Body of pancreas (tissue), 4 donors: ENCODE data around the gene DRAP1. TPM values are rescaled to one million over a fixed set of nuclear protein-coding genes. Genes with fewer than 3 reads are reported as not detected.

Experiments used
- ATAC-seq: fragments of 150-250 bp; one replicate; pipeline ENCODE4 v1.9.1; 2016
- DNase-seq, 4 donors: peaks; one replicate each; pipeline ENCODE4 v3.0.0-alpha.2; 2019
- H3K27ac ChIP-seq, 4 donors: fragments of 200-600 bp; sonication (generic); 1 replicate in 3 of 4; 2 replicates in 1 of 4; pipeline versions ENCODE4 v1.5.1 to v1.6.1; 2016 to 2019; ENCODE audit warnings: mild to moderate bottlenecking in 1 of 4, mixed read lengths in 1 of 4, moderate library complexity in 1 of 4
- H3K27me3 ChIP-seq, 2 donors: fragments of 200-600 bp; sonication (generic); one replicate each; pipeline ENCODE4 v1.6.0; 2016; ENCODE audit warnings: mild to moderate bottlenecking in 1 of 2
- H3K36me3 ChIP-seq, 2 donors: fragments of 200-600 bp; sonication (generic); replicated peaks in 1 of 2; 2 replicates each; pipeline ENCODE4 v1.5.1; 2016; ENCODE audit warnings: low read depth in 2 of 2; ENCODE audit not compliant: insufficient read depth in 1 of 2
- H3K4me1 ChIP-seq: fragments of 200-600 bp; sonication (generic); one replicate; pipeline ENCODE4 v1.6.0; 2016
- H3K4me3 ChIP-seq, 2 donors: fragments of 200-600 bp; sonication (generic); 1 replicate in 1 of 2; 2 replicates in 1 of 2; pipeline ENCODE4 v1.5.1; 2016 to 2019
- H3K9me3 ChIP-seq, 3 donors: fragments of 200-600 bp; sonication (generic); 1 replicate in 2 of 3; 2 replicates in 1 of 3; pipeline ENCODE4 v1.5.1; 2016
- POLR2A ChIP-seq, 3 donors: fragments of 450-650 bp; IDR thresholded peaks; one replicate each; pipeline ENCODE4 v1.6.1; 2016; ENCODE audit warnings: antibody characterized with exemption in 3 of 3, mild to moderate bottlenecking in 2 of 3
- WGBS, 2 donors: methylation state at CpG; one replicate each; pipeline ENCODE4 v1.1.5; 2017; 5-methylcytosine and 5-hydroxymethylcytosine counted together
- intact Hi-C: fragments of 100-400 bp; cut with DNase I; formaldehyde crosslinking; loops from one replicate; pipeline ENCODE4 v1.15.1; 2023
- total RNA-seq, 2 donors: library from RNA; depleted of rRNA; stranded (reverse); fragments of >200 nt; gene quantifications; one replicate each; pipeline ENCODE4 v1.1.0, GENCODE V29; 2016
- TF ChIP-seq, protein P1 (sequence below), 7 experiments: fragments of 450-650 bp in 4 of 7; fragments of 200-600 bp in 3 of 7; sonication (generic) in 3 of 7; IDR thresholded peaks; one replicate each; pipeline ENCODE4 v1.5.1; 2016 to 2019; ENCODE audit warnings: antibody characterized with exemption in 7 of 7

Gene DRAP1
- total RNA-seq, 2 donors from 2014 or later: 29.6 to 91.6 TPM

- TF ChIP-seq POLR2A (IDR thresholded peaks at IDR 0.05): no peak
- TF ChIP-seq, protein P1, sequence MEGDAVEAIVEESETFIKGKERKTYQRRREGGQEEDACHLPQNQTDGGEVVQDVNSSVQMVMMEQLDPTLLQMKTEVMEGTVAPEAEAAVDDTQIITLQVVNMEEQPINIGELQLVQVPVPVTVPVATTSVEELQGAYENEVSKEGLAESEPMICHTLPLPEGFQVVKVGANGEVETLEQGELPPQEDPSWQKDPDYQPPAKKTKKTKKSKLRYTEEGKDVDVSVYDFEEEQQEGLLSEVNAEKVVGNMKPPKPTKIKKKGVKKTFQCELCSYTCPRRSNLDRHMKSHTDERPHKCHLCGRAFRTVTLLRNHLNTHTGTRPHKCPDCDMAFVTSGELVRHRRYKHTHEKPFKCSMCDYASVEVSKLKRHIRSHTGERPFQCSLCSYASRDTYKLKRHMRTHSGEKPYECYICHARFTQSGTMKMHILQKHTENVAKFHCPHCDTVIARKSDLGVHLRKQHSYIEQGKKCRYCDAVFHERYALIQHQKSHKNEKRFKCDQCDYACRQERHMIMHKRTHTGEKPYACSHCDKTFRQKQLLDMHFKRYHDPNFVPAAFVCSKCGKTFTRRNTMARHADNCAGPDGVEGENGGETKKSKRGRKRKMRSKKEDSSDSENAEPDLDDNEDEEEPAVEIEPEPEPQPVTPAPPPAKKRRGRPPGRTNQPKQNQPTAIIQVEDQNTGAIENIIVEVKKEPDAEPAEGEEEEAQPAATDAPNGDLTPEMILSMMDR (IDR thresholded peaks at IDR 0.05): no peak
- Histone ChIP-seq H3K27ac (peak overlapping the region in 2 of 4 donors; percentile 85 to 91), H3K9me3 (no peaks in the 10 kb centered on the region), H3K4me3 (no peak overlapping the region), H3K27me3 (no peaks in the 10 kb centered on the region), H3K36me3 (peaks cover 0 to 7% of the 10 kb centered on the region in 2 donors), H3K4me1 (peaks cover 49% of the 10 kb centered on the region)
- DNase-seq (no peak), ATAC-seq (no peak)
- intact Hi-C loops: no loop called here
- 78 to 85% methylated on average over 13 to 14 of the region's 14 CpGs for WGBS, 2 donors
Measured at GRCh38 chr11:65886826-65887722, 32.2 kb upstream of the DRAP1 start.

DNA sequence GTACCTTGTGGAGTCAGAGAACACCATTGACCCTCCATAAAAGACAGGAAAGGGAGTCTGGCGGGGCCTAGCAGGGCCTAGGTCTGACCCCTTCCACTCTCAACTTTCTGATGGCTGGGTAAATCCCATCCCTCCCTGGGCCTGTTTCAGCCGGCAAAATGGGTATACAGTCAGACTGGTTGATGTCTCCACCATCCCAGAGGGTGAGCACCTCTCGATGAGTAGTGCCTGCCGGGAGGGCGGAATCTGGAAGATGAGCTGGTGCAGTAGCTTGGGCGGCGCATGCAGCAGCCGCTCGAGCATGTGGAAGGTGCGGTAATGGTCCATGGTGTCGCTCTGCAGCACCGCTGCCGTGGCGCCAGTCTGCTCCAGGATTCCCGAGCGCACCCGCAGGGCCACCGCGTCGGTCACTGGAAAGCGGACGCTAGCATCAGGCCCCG, 31.5 kb upstream of the DRAP1 start:
- DNase-seq (no peak), ATAC-seq (no peak)
- Histone ChIP-seq H3K4me3 (peak overlapping the region; percentile 51 to 58), H3K27ac (peak overlapping the region; percentile 74 to 91 (median 87)), H3K27me3 (no peaks in the 10 kb centered on the region), H3K9me3 (no peaks in the 10 kb centered on the region), H3K4me1 (peaks cover 51% of the 10 kb centered on the region), H3K36me3 (peaks cover 0 to 7% of the 10 kb centered on the region in 2 donors)
- intact Hi-C loops: no loop called here
- TF ChIP-seq, protein P1 (IDR thresholded peaks at IDR 0.05): no peak
- TF ChIP-seq POLR2A (IDR thresholded peaks at IDR 0.05): no peak
- whole genome bisulfite sequencing, 2 donors: 2 to 7% methylated on average over 12 to 23 of the region's 23 CpGs

GRCh38 chr11:65888163-65888814, 30.9 kb upstream of the DRAP1 start, which contains the start of gene FIBP:
Gene FIBP (minus strand): TSS chr11:65888471. CDS start chr11:65888418, 53 bp downstream.
- peaks cover 51% of the 10 kb centered on the region for H3K4me1 ChIP-seq
- TF ChIP-seq, protein P1 (IDR thresholded peaks at IDR 0.05): peak; percentile 80 to 96 (median 95)
- TF ChIP-seq POLR2A (IDR thresholded peaks at IDR 0.05): peak; percentile 79 to 92 (median 91)
- H3K36me3 ChIP-seq: peaks cover 0 to 7% of the 10 kb centered on the region in 2 donors
- intact Hi-C loops: no loop called here
- peak; percentile 86 for ATAC-seq
- H3K9me3 ChIP-seq: no peaks in the 10 kb centered on the region
- H3K27ac ChIP-seq: peak within 1 kb of the TSS; percentile 85 to 91 (median 88)
- H3K4me3 ChIP-seq: peak within 1 kb of the TSS; percentile 51 to 58
- H3K27me3 ChIP-seq: no peaks in the 10 kb centered on the region
- peak; percentile 97 to 98 (median 98) for DNase-seq
- WGBS, 2 donors: 0% methylated on average over 28 to 52 of the region's 57 CpGs

DNA sequence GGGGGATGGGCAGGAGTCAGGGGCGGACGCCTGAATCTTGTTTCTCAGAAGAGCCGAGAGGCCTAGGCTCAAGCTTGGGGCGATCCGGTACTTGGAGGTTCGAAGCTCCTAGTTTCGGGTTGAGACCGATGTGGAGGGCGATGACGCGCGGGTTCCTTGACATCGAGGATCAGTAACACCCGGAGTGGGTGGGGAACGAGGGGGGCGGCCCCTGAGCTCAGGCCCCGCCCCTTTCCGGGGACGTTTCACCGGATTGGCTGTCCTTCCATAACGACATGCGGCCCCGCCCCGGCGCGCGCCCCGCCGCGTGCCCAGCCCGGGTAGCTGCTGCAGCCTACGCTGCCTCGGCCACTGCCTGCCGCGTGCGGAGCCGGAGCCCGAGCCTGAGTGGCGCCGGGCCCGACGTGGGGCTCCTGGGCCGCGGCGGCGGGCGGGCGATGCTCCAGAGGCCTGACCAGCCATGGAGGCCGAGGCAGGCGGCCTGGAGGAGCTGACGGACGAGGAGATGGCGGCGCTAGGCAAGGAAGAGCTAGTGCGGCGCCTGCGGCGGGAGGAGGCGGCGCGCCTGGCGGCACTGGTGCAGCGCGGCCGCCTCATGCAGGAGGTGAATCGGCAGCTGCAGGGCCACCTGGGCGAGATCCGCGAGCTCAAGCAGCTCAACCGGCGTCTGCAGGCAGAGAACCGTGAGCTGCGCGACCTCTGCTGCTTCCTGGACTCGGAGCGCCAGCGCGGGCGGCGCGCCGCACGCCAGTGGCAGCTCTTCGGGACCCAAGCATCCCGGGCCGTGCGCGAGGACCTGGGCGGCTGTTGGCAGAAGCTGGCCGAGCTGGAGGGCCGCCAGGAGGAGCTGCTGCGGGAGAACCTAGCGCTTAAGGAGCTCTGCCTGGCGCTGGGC, 28.7 kb upstream of the DRAP1 start, which contains the start of gene CCDC85B:
Gene CCDC85B, plus strand, starts transcription at position 350 of the 895 bp plus-strand sequence. Its CDS starts 111 bp downstream, at position 461.
- ATAC-seq: peak; percentile 80
- peak within 1 kb of the TSS; percentile 66 to 91 (median 87) for H3K27ac ChIP-seq
- peak; percentile 97 to 98 (median 98) for DNase-seq
- 0 to 4% methylated on average over 16 to 70 of the region's 94 CpGs for WGBS, 2 donors
- H3K4me1 ChIP-seq: peaks cover 46% of the 10 kb centered on the region
- H3K27me3 ChIP-seq: no peaks in the 10 kb centered on the region
- H3K36me3 ChIP-seq: no peaks in the 10 kb centered on the region
- H3K4me3 ChIP-seq: peak within 1 kb of the TSS; percentile 3 to 58
- TF ChIP-seq, protein P1 (IDR thresholded peaks at IDR 0.05): peak in 3 of 7 experiments; percentile 16 to 36 (median 20)
- TF ChIP-seq POLR2A (IDR thresholded peaks at IDR 0.05): peak; percentile 64 to 85 (median 74)
- no peaks in the 10 kb centered on the region for H3K9me3 ChIP-seq
- intact Hi-C loops: no loop called here
